K562 (cell line): Measurements from ENCODE around the gene PPP1R10. TPM values are rescaled to one million over a fixed set of nuclear protein-coding genes. Genes with fewer than 3 reads are reported as not detected.

Source experiments
- GABPB2 ChIP-seq: fragments of 250-450 bp; sonication (Bioruptor Pico); conservative IDR thresholded peaks from 2 replicates; pipeline ENCODE4 v1.5.1; 2021; ENCODE audit warnings: mild to moderate bottlenecking
- LARP7 ChIP-seq: fragments of 450-650 bp; IDR thresholded peaks from 2 replicates; pipeline ENCODE4 v1.6.1; 2016
- LEF1 ChIP-seq: fragments of 450-650 bp; IDR thresholded peaks from 2 replicates; pipeline ENCODE4 v1.6.1; 2016; ENCODE audit warnings: mild to moderate bottlenecking
- NBN ChIP-seq: fragments of 450-650 bp; IDR thresholded peaks from 2 replicates; pipeline ENCODE4 v1.6.1; 2016; ENCODE audit warnings: low read depth, mild to moderate bottlenecking
- NCOR1 ChIP-seq: fragments of 450-650 bp; IDR thresholded peaks from 2 replicates; pipeline ENCODE4 v1.6.1; 2016; ENCODE audit warnings: mild to moderate bottlenecking, moderate library complexity
- PHB ChIP-seq: fragments of 250-450 bp; sonication (Bioruptor Pico); IDR thresholded peaks from 2 replicates; pipeline ENCODE4 v1.5.0; 2021
- POLR2AphosphoS2 ChIP-seq: IDR thresholded peaks from 2 replicates; pipeline ENCODE4 v1.6.1; 2012; ENCODE audit warnings: low read length, improper control_type of control experiment
- POLR2G ChIP-seq: fragments of 200-400 bp; formaldehyde crosslinking; IDR thresholded peaks from 2 replicates; pipeline ENCODE4 v1.6.1; 2017; ENCODE audit warnings: low read depth, mild to moderate bottlenecking, antibody characterized with exemption, low read length, moderate library complexity
- RCOR1 ChIP-seq, 2 experiments: IDR thresholded peaks; 2 replicates each; pipeline ENCODE4 v1.6.1; 2012; ENCODE audit warnings: low read depth in 2 of 2, low read length in 2 of 2, borderline replicate concordance in 1 of 2, improper control_type of control experiment in 1 of 2
- SAFB ChIP-seq: fragments of 200-400 bp; formaldehyde crosslinking; IDR thresholded peaks from 2 replicates; pipeline ENCODE4 v1.6.1; 2017; ENCODE audit warnings: low read depth, low read length, borderline replicate concordance
- SMARCA5 ChIP-seq: fragments of 450-650 bp; IDR thresholded peaks from 2 replicates; pipeline ENCODE4 v1.6.1; 2016
- SUPT5H ChIP-seq: fragments of 450-650 bp; IDR thresholded peaks from 2 replicates; pipeline ENCODE4 v1.6.1; 2016
- TCF3 ChIP-seq: sonication (generic); formaldehyde crosslinking; IDR thresholded peaks from 2 replicates; pipeline ENCODE4 v1.4.0; 2020; ENCODE audit warnings: mild to moderate bottlenecking, missing genetic modification reagents
- U2AF1 ChIP-seq: fragments of 200-400 bp; formaldehyde crosslinking; optimal IDR thresholded peaks from 2 replicates; pipeline ENCODE3; 2017; ENCODE audit warnings: mild to moderate bottlenecking, low read depth, low read length, moderate library complexity
- ZEB2 ChIP-seq: fragments of 450-650 bp; IDR thresholded peaks from 2 replicates; pipeline ENCODE4 v1.6.1; 2016
- ZNF407 ChIP-seq: fragments of 450-650 bp; IDR thresholded peaks from 2 replicates; pipeline ENCODE4 v1.6.1; 2016; ENCODE audit warnings: low read depth
- ZNF764 ChIP-seq: fragments of 250-450 bp; sonication (Bioruptor Pico); IDR thresholded peaks from 2 replicates; pipeline ENCODE4 v1.4.0; 2020; ENCODE audit warnings: low read depth, mild to moderate bottlenecking, moderate library complexity
- polyA plus RNA-seq, 8 experiments: library from polyadenylated mRNA; depleted of rRNA in 4 of 8; stranded (reverse) in 5 of 8; unstranded in 3 of 8; fragments of >200 nt; fragmentation: Nextera tagmentation in 2 of 8; fragmentation: Illumina TruSeq in 1 of 8; extraction: Ambion mirVana in 2 of 8; extraction: Trizol in 1 of 8; gene quantifications; 2 replicates each; pipeline versions ENCODE4 v1.2.1 to v1.2.3, GENCODE V29; 2011 to 2014; ENCODE audit warnings: inconsistent platforms in 1 of 8, missing spikeins in 1 of 8
- total RNA-seq, 7 experiments: library from RNA; depleted of rRNA in 6 of 7; stranded (reverse); fragments of >200 nt in 6 of 7; fragmentation: Illumina TruSeq in 2 of 7; extraction: Trizol in 2 of 7; gene quantifications; 2 replicates each; pipeline versions ENCODE4 v1.2.1 to v1.2.3, GENCODE V29; 2011 to 2021; ENCODE audit warnings: low replicate concordance in 1 of 7
- TF ChIP-seq, protein P1 (sequence below): IDR thresholded peaks from 2 replicates; pipeline ENCODE4 v1.6.1; 2011; ENCODE audit warnings: borderline replicate concordance, low read depth, mild to moderate bottlenecking, moderate library complexity, low read length; ENCODE audit not compliant: insufficient read depth, poor library complexity, severe bottlenecking

The PPP1R10 gene
- total and polyA plus RNA-seq, 9 of the 15 experiments (the other 6 are each of a cell fraction or from before 2014, with no cell fraction given): 14.1 to 65.5 (median 32.6) TPM

DNA sequence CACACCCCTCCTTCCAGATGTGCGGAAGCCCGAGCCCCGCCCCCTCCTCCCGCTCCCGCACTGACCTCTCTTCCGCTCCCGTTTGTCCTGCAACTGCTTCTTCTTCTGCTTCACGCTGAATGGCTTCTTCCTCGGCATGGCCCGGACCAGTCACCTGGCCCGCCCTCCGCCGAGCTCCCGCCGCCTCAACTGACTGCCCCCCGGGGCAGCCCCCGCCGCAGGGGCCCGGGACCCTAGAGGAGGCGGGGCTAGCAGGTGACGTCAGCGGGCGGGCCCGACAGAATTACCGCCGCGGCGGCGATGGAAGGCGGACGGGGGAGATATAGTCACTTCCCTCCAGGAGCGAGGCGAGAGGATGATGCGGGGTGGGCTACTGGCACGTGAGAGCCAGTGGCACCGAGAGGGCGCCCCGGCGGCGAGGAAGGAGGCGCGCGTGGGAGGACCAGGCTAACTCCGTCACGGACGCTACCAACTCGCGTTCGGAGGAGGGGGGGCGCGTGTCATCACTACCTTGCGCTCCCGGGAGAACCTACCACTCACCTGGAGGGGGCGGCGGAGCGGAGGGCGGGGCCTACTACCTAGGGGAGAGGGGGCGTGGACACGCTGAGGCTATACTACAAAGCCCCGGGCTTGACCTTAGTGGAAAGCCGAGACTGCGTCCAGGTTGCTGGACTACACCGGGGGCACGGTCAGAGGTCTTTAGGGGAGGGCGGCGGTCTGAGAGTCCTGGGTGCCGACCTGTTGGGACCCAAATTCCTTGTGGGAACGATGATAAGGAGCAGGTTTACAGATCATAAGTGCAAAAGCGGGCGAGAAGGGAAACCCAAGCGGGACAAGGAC lies 60.8 kb downstream of the PPP1R10 start, which contains the start of gene GNL1 (continued):
- TF ChIP-seq NBN (peak; percentile 85; the same call in 1 of the 2 replicates), POLR2G (peak; percentile 91), PHB (no peak), RCOR1 (IDR thresholded peaks at IDR 0.05; ENCODE audit: borderline replicate concordance in 1 of 2, low read depth in 2 of 2, low read length in 2 of 2) (peak in 1 of 2 experiments; percentile 73; a peak in 2 of 4 replicates), LARP7 (no peak), SMARCA5 (peak; percentile 68; the same call in 1 of the 2 replicates), U2AF1 (peak; percentile 90), GABPB2 (CRISPR knock-in tag) (no peak), ZEB2 (peak; percentile 96), SAFB (peak; percentile 73; the same call in 1 of the 2 replicates), ZNF407 (no peak), POLR2AphosphoS2 (peak; percentile 77; the same call in 1 of the 2 replicates), ZNF764 (CRISPR knock-in tag) (0 out of 2 replicates have a peak, but pooled peaks have one; percentile 7), NCOR1 (peak; percentile 52), SUPT5H (peak; percentile 77), LEF1 (peak; percentile 65), TCF3 (CRISPR knock-in tag) (peak; percentile 5)
- TF ChIP-seq, protein P1, sequence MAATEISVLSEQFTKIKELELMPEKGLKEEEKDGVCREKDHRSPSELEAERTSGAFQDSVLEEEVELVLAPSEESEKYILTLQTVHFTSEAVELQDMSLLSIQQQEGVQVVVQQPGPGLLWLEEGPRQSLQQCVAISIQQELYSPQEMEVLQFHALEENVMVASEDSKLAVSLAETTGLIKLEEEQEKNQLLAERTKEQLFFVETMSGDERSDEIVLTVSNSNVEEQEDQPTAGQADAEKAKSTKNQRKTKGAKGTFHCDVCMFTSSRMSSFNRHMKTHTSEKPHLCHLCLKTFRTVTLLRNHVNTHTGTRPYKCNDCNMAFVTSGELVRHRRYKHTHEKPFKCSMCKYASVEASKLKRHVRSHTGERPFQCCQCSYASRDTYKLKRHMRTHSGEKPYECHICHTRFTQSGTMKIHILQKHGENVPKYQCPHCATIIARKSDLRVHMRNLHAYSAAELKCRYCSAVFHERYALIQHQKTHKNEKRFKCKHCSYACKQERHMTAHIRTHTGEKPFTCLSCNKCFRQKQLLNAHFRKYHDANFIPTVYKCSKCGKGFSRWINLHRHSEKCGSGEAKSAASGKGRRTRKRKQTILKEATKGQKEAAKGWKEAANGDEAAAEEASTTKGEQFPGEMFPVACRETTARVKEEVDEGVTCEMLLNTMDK: peak; percentile 11
